Skeletal muscle satellite cell (primary cell): ENCODE measurements around the gene EREG.
A peak's percentile ranks its signal among the peaks of the same experiment; 100 is the strongest.

Source experiments
- H3K27me3 ChIP-seq: 2 replicates; pipeline ENCODE4 v1.7.0; 2013; ENCODE audit warnings: low read length; ENCODE audit not compliant: control insufficient read depth, insufficient read depth
- H3K36me3 ChIP-seq: 2 replicates; pipeline ENCODE4 v1.7.0; 2013; ENCODE audit warnings: mild to moderate bottlenecking, control low read depth, low read length; ENCODE audit not compliant: insufficient read depth
- H3K4me1 ChIP-seq: 2 replicates; pipeline ENCODE4 v1.7.0; 2013; ENCODE audit warnings: low read length; ENCODE audit not compliant: control insufficient read depth, insufficient read depth
- H3K4me2 ChIP-seq: 2 replicates; pipeline ENCODE4 v1.7.0; 2013; ENCODE audit warnings: mild to moderate bottlenecking, low read length
- H3K4me3 ChIP-seq: 2 replicates; pipeline ENCODE4 v1.7.0; 2013; ENCODE audit warnings: low read length
- H3K9ac ChIP-seq: 2 replicates; pipeline ENCODE4 v1.7.0; 2013; ENCODE audit warnings: mild to moderate bottlenecking, low read depth, low read length, moderate library complexity
- H3K9me3 ChIP-seq: replicated peaks from 2 replicates; pipeline ENCODE4 v1.7.0; 2013; ENCODE audit warnings: mild to moderate bottlenecking, control low read depth, low read length

Gene EREG

GRCh38 chr4:74353858-74354257, 11.1 kb upstream of the EREG start:
- Histone ChIP-seq H3K4me3 (no peak overlapping the region), H3K9me3 (no peaks in the 10 kb centered on the region), H3K36me3 (no peaks in the 10 kb centered on the region), H3K27me3 (no peaks in the 10 kb centered on the region), H3K4me2 (no peak overlapping the region), H3K4me1 (no peaks in the 10 kb centered on the region), H3K9ac (no peak overlapping the region)

GRCh38 chr4:74357965-74358364, 7.0 kb upstream of the EREG start:
- Histone ChIP-seq H3K9ac (no peak overlapping the region), H3K4me2 (no peak overlapping the region), H3K4me3 (no peak overlapping the region)

GRCh38 chr4:74361671-74362070, 3.3 kb upstream of the EREG start:
- Histone ChIP-seq H3K4me1 (peaks cover 18% of the 10 kb centered on the region), H3K4me3 (no peak overlapping the region), H3K36me3 (no peaks in the 10 kb centered on the region), H3K9ac (no peak overlapping the region), H3K9me3 (no peaks in the 10 kb centered on the region), H3K4me2 (no peak overlapping the region), H3K27me3 (no peaks in the 10 kb centered on the region)

More at GRCh38 chr4:74357965-74358364, 7.0 kb upstream of the EREG start:
- Histone ChIP-seq H3K36me3 (no peaks in the 10 kb centered on the region), H3K9me3 (no peaks in the 10 kb centered on the region), H3K27me3 (no peaks in the 10 kb centered on the region), H3K4me1 (peaks cover 5% of the 10 kb centered on the region)

GRCh38 chr4:74362347-74362746, 2.6 kb upstream of the EREG start:
- peaks cover 18% of the 10 kb centered on the region for H3K4me1 ChIP-seq
- peak overlapping the region; percentile 24 for H3K4me2 ChIP-seq
- no peaks in the 10 kb centered on the region for H3K9me3 ChIP-seq
- no peaks in the 10 kb centered on the region for H3K27me3 ChIP-seq
- no peaks in the 10 kb centered on the region for H3K36me3 ChIP-seq
- H3K4me3 ChIP-seq, result no peak overlapping the region
- no peak overlapping the region for H3K9ac ChIP-seq

GRCh38 chr4:74364256-74364651, 691 bp upstream of the EREG start:
- peaks cover 18% of the 10 kb centered on the region for H3K4me1 ChIP-seq
- peak overlapping the region; percentile 88 for H3K4me2 ChIP-seq
- H3K9me3 ChIP-seq, result no peaks in the 10 kb centered on the region
- H3K36me3 ChIP-seq, result no peaks in the 10 kb centered on the region
- H3K4me3 ChIP-seq, result peak overlapping the region; percentile 67
- peak overlapping the region; percentile 58 for H3K9ac ChIP-seq
- no peaks in the 10 kb centered on the region for H3K27me3 ChIP-seq

GRCh38 chr4:74365761-74366160, 816 bp downstream of the EREG start:
- Histone ChIP-seq H3K4me3 (peak overlapping the region; percentile 67), H3K4me1 (peaks cover 18% of the 10 kb centered on the region), H3K9ac (peak overlapping the region; percentile 58), H3K4me2 (peak overlapping the region; percentile 88), H3K9me3 (no peaks in the 10 kb centered on the region), H3K27me3 (no peaks in the 10 kb centered on the region), H3K36me3 (no peaks in the 10 kb centered on the region)

GRCh38 chr4:74366367-74366911, 1.5 kb downstream of the EREG start:
- Histone ChIP-seq H3K9ac (peak overlapping the region; percentile 58), H3K27me3 (no peaks in the 10 kb centered on the region), H3K9me3 (no peaks in the 10 kb centered on the region), H3K36me3 (no peaks in the 10 kb centered on the region), H3K4me3 (peak overlapping the region; percentile 67), H3K4me2 (peak overlapping the region; percentile 88), H3K4me1 (peaks cover 18% of the 10 kb centered on the region)

GRCh38 chr4:74367656-74368290, 2.8 kb downstream of the EREG start:
- Histone ChIP-seq H3K27me3 (no peaks in the 10 kb centered on the region), H3K9ac (no peak overlapping the region), H3K4me2 (no peak overlapping the region), H3K36me3 (no peaks in the 10 kb centered on the region), H3K9me3 (no peaks in the 10 kb centered on the region), H3K4me1 (peaks cover 15% of the 10 kb centered on the region), H3K4me3 (peak overlapping the region; percentile 2)

- H3K9ac ChIP-seq, result no peak overlapping the region
- H3K36me3 ChIP-seq, result no peaks in the 10 kb centered on the region
- H3K9me3 ChIP-seq, result no peaks in the 10 kb centered on the region
- H3K27me3 ChIP-seq, result no peaks in the 10 kb centered on the region
- peaks cover 13% of the 10 kb centered on the region for H3K4me1 ChIP-seq
- H3K4me3 ChIP-seq, result no peak overlapping the region
- no peak overlapping the region for H3K4me2 ChIP-seq
Measured at GRCh38 chr4:74368596-74368995, 3.7 kb downstream of the EREG start.

- Histone ChIP-seq H3K9ac (no peak overlapping the region), H3K4me2 (no peak overlapping the region), H3K27me3 (no peaks in the 10 kb centered on the region), H3K9me3 (no peaks in the 10 kb centered on the region), H3K36me3 (no peaks in the 10 kb centered on the region), H3K4me1 (peaks cover 14% of the 10 kb centered on the region), H3K4me3 (no peak overlapping the region)
Measured at GRCh38 chr4:74369855-74370254, 4.9 kb downstream of the EREG start.

GRCh38 chr4:74370912-74371311, 6.0 kb downstream of the EREG start:
- Histone ChIP-seq H3K4me1 (peaks cover 17% of the 10 kb centered on the region), H3K4me2 (no peak overlapping the region), H3K9ac (no peak overlapping the region), H3K9me3 (no peaks in the 10 kb centered on the region), H3K4me3 (no peak overlapping the region), H3K27me3 (no peaks in the 10 kb centered on the region), H3K36me3 (no peaks in the 10 kb centered on the region)

GRCh38 chr4:74374128-74374527, 9.2 kb downstream of the EREG start:
- no peak overlapping the region for H3K9ac ChIP-seq
- H3K9me3 ChIP-seq, result no peaks in the 10 kb centered on the region
- peak overlapping the region; percentile 6 for H3K4me3 ChIP-seq
- no peak overlapping the region for H3K4me2 ChIP-seq
- no peaks in the 10 kb centered on the region for H3K27me3 ChIP-seq
- no peaks in the 10 kb centered on the region for H3K36me3 ChIP-seq
- H3K4me1 ChIP-seq, result peaks cover 26% of the 10 kb centered on the region
